Lower leg skin (tissue), 3 donors: ENCODE data around the gene FANCC.

Experiments
- POLR2A ChIP-seq, 2 donors: fragments of 450-650 bp; IDR thresholded peaks; one replicate each; pipeline ENCODE4 v1.6.1; 2016 to 2017; ENCODE audit warnings: antibody characterized with exemption in 2 of 2, mild to moderate bottlenecking in 1 of 2, moderate library complexity in 1 of 2
- TF ChIP-seq, protein P1 (sequence below), 3 donors: fragments of 450-650 bp; IDR thresholded peaks; one replicate each; pipeline ENCODE4 v1.5.1; 2016; ENCODE audit warnings: antibody characterized with exemption in 3 of 3, mild to moderate bottlenecking in 3 of 3, moderate library complexity in 2 of 3

DNA sequence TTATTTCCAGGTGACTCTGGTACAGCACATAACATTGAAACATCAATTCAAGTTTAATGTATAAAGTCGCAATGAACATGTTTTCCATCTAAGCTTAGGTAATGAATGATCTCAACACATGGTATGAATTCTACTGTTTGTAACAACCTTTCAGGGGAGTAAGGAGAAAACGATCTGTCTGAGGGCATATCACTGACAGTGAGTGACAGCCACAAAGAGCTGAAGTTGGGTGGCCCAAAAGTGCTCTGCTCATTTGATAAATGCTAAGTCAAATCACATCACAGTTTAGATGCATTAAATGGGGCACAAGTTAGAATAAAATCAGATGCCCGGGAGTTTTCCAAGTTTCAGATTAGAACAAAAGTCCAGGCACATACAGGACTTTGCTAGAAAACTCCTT is 1.2 kb downstream of the FANCC start:
- TF ChIP-seq, protein P1, sequence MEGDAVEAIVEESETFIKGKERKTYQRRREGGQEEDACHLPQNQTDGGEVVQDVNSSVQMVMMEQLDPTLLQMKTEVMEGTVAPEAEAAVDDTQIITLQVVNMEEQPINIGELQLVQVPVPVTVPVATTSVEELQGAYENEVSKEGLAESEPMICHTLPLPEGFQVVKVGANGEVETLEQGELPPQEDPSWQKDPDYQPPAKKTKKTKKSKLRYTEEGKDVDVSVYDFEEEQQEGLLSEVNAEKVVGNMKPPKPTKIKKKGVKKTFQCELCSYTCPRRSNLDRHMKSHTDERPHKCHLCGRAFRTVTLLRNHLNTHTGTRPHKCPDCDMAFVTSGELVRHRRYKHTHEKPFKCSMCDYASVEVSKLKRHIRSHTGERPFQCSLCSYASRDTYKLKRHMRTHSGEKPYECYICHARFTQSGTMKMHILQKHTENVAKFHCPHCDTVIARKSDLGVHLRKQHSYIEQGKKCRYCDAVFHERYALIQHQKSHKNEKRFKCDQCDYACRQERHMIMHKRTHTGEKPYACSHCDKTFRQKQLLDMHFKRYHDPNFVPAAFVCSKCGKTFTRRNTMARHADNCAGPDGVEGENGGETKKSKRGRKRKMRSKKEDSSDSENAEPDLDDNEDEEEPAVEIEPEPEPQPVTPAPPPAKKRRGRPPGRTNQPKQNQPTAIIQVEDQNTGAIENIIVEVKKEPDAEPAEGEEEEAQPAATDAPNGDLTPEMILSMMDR (IDR thresholded peaks at IDR 0.05) = no peak
- TF ChIP-seq POLR2A (IDR thresholded peaks at IDR 0.05) = no peak
